HG02623 (cell line): ENCODE data around the gene PPIB.

ENCODE experiments used
- ATAC-seq: cut with Tn5 transposase; IDR thresholded peaks from one replicate; pipeline ENCODE4 v1.9.1; 2021; ENCODE audit warnings: moderate library complexity; ENCODE audit not compliant: unreplicated experiment

The PPIB gene

DNA sequence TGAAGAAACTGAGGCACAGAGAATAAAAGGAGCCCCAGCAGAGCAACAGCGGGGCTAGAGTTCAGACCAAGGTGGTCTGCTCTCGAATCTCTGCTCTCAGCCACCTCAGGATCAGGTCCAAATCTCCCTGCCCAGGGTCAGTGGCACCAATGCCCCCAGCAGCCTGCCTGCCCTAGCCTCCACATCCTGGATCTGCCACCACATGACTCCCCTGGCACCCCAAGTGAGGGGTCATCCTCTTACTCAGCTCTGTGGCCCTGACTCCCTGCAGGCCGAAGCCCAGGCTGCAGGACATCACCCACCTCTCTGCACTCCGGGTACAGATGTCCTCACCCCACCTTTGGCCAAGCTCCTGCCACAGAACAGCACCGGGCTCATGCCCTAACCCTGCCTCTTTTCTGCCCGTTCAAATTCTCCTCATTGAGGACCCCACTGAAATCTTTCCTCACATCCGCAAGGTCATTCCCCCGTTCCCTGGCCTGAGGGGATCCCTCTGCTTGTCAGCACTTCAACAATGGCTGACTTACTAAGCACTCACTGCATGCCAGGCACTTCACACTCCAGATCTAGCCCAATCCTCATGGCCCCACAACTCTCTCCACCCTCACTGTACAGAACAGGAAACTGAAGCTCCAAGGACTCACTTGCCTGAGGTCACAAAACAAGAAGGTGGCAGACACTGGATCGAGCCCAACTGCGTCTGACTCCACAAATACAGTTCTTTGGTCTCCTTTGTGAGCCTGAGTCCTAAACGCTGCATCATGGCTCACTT is 4.3 kb downstream of the PPIB start:
- no peak for ATAC-seq

DNA sequence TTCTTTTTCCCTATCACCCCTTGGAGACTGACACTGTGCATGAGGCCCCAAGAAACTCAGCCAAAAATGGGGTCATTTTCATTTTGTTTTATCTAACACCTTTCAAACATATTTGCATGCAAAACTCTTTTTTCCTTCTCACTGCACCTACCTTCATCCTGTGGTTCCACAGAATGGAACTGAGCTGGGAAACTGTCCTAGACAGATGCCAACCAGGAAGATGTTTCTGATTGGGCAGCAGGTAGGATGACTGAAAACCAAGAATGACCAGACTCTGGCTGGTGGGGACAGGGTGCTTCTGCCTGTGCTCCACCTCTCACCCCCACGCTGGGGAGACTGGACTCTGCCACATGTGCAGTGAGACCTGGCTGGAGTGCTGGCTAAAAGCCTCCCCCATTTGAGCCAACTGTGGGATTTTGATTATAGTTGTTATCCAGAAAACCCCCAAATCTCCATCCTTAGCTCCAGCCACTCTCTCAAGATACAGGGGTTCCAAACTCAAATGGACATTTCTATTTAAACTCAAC is 5.2 kb downstream of the PPIB start:
- no peak for ATAC-seq

DNA sequence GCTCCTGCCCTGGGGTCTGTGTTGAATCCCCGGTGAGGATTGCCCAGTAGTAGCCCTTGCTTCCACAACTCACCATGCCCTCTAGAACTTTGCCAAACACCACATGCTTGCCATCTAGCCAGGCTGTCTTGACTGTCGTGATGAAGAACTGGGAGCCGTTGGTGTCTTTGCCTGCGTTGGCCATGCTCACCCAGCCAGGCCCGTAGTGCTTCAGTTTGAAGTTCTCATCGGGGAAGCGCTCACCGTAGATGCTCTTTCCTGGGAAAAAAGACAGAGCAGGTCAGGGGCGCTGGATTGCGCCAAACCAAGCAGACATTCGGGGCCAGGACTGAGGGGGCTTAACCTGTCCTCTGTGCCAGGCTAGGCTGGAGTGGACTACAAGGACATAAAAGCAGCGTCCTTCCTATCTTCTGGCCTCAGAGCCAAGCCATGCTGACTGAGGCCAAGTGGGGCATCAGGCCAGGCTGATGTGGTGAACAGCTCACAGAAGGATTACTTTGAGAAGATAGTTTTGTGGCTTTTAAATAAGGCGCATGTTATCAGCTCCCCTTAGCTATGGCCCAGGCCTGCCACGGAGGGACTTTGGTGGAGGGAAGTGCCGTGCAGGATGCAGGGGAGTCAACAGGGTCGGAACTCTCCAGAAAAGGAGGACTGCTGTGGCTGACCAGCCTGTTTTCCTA is 6.0 kb downstream of the PPIB start:
- no peak for ATAC-seq

DNA sequence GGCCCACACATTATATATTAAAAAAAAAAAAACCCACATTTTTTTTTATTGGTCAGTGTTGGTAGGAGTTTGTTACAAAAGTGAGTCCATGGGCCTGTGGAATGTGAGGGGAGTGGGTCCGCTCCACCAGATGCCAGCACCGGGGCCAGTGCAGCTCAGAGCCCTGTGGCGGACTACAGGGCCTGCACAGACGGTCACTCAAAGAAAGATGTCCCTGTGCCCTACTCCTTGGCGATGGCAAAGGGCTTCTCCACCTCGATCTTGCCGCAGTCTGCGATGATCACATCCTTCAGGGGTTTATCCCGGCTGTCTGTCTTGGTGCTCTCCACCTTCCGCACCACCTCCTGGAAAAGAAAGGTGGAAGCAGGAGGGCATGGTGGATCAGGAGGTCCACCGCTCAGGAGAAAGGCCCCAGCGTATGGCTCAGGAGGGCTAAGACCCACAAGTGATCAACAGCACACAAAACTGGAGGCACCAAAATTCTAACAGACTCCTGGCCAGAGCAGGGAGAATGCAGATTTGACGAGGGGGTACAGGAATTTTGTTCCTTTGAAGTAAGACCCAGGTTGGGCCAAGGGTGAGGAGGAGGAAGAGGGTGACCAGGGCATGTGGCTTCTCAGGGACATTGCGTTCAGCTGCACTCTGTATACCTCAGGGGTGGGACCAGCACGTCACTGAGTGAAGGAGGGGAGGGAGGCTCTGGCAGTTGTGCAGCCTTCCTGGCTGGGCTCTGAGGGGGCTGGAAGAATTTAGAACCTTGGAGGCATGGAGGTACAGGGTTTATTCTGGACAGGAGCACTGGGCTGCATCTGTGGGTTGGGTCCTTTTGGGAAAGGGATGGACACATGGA is 6.8 kb downstream of the PPIB start:
- no peak for ATAC-seq

DNA sequence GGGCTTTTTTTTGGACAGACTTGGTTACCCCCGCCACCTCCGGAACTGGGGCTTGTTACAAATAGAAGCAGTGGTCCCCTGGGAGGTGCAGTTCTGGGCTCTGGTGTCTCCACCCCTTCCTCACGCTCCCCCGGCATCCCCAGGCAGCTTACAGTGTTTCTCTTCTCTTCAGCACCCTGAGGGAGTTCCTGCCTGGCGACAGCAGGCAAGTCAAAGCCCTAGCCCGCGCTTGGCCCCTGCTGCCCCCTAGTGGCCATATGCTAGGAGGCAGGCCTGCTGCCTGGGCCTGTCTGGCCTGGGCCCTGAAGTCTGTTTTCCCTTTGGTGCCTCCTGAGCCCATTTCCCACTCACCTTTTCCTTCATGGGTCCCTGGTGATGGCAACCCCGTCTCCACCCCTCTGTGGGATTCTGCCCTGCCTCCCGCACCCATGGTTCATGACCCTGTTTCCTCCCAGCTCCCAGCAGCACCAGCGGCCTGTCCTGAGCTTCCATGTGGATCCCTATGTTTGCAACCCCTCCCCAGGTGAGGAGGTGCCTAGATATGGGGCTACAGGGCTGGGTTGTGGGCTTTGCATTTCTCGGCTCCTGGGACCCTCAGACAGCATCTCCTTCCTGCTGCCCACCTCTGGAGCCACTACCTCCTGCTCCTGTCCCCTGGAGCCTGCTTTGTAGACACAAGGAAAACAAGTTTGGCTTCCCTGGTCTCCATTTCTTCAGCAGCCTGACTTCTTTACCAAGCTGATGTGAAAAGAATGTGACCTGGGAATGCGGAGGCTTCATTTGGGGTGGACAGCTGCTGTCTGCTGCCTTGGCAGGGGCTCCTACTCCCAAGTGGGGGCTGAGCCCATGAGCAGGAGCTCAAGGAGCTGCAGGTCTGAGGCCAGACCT is 9.1 kb downstream of the PPIB start:
- ATAC-seq = peak; percentile 52

DNA sequence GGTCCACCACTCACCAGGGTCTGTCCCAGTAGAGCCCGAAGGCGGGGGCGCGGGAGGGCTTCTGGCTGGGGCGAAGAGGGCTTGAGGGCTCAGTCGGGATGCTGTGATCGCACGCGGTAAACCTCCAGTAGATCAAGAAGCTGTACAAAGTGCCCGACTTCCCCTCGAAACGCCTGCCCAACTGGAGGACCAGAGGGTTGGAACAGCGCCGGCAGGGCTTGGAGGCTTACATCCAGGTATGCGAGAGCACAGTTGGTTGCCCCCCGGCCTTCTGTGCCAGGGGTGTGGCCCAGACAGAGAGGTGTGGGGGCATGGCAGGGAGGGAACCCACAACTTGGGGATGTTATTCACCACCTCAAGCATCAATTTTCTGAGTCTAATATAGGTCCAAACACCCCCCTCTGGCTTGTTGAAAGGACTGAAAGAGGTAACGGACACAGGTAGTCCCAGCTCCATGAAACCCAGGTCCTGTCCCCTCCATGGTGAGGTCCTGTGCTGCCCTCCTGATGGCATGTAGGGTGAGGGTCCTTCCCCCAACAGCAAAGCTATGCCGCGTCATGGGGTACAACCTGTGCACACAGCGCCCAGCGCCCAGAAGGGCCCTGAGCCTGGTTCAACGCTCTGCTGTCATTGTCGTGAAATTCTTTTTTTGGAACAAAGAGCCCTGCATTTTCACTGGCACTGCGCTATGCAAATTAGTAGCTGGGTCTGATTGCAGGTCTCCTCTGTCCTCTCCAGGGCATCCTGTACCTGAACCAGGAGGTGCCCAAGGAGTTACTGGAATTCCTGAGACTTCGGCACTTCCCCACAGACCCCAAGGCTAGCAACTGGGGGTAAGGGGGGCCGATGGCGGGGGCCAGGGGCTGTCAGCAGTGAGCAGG is 10.1 kb downstream of the PPIB start:
- peak; percentile 3 for ATAC-seq

DNA sequence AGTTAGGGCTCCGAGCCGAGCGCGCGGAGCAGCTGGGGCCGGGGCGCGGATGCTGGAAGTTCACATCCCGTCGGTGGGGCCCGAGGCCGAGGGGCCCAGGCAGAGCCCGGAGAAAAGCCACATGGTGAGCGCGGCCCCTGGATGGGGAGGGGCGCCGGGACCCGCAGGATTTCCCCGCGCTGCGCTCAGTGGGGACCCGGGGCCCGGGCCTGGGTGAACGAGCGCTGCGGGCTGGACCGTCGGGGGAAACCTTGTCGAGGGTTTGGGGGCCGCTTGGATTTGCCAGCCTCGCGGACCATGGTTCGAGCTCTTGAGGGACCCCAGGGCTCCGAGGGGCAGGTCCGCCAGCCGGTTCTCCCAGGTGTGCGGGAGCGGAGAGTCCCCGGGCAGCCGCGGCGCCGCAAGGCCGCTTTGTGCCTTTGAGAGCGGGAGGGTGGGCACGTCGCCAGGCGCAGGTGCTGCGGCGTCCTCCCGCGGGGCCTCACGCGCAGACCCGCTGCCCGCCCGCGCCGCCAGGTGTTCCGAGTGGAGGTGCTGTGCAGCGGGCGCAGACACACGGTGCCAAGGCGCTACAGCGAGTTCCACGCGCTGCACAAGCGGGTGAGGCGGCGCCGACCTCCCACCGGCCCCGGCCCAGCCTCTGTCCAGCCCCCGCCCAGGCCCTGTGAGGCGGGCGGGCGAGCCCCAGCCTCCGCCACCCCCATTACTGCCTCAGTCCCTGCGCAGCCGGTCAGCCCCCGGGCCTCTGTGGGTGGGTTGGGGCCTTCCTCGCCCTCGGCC is 10.9 kb downstream of the PPIB start, which contains the start of gene SNX22:
Gene SNX22 (plus strand): TSS at position 5 of the 780 bp plus-strand sequence. CDS start 45 bp downstream, at position 50.
- peak; percentile 19 for ATAC-seq

DNA sequence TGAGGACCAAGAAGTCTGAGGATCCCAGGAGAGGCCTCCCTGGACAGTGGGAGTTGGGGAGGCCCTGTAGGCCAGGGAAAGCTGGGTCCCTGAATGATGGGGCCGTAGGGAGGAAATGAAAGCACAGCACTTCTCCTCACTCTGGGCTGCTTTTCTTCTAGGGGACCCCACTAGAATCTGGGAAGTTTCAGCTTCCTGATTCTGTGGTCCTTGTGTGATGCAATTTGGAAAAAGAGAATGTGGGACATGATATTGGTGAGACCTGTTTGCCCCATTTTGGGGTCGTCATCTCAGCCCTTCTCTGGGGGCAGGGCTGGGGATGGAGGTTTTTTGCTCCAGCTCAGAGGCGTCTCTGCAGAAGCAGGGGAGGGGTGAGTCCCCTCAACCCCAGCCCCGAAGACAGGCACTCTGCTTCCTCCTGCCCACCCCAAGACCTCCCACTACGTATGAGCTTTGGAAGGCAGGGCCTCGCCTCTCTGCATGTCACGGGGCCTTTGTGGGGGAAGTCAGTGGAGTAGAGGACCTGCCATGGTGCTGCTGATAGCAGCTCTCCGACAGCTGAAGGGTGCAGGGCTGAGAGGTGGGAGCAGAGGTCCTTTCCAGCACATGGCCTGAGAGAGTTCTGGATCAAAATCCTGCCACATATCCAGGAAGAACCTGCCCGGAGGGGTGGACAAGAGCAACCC is 12.8 kb downstream of the PPIB start:
- ATAC-seq = no peak

DNA sequence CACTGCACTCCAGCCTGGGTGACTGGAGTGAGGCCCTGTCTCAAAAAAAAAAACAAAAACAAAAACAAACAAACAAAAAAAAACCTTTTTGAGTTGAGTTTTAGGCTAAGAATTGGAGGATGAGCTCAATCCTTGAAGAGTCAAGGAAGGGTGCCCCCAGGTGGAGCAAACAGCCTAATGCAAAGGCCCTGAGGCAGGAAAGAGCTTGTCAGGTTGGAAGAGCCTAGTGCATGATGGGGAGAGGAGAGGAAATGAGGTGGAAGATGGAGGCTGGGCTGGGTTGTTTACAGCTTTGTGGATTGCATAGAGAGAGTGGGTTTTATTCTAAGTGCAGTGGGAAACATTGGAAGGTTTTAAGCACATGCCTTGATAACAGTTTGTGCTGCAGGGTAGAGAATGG is 13.4 kb downstream of the PPIB start:
- ATAC-seq = no peak

DNA sequence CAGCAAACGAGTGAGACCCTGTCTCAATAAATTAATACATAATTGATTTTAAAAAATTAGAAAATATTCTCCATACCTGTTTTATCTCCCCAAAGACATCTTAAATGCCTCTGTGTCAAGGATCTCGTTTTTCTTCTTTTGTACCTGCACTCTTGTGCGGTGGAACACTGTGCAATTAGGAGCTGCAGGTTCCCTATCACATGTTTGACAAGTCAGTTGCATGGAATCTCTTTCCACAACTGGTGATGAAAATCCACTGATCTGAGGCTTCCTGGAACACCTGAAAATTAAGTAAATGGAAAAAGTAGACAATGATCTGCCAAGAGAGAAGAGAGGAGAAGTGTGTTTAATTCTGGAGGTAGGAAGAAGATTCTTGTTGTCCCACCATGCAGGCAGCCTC is 14.2 kb downstream of the PPIB start:
- ATAC-seq = no peak

DNA sequence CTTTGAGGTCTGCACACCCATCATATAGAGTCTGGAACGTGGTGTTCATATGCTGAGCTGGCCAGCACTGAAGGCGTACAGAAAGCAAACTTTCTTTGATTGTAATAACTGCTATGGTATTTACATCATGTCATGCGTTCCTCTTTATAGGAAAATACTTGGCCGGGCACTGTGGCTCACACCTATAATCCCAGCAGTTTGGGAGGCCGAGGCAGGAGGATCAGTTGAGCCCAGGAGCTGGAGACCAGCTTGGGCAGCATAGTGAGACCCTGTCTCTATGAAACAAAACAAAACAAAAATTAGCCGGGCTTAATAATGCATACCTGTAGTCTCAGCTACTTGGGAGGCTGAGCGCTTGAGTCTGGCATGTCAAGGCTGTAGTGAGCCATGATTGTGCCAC is 14.7 kb downstream of the PPIB start:
- no peak for ATAC-seq

DNA sequence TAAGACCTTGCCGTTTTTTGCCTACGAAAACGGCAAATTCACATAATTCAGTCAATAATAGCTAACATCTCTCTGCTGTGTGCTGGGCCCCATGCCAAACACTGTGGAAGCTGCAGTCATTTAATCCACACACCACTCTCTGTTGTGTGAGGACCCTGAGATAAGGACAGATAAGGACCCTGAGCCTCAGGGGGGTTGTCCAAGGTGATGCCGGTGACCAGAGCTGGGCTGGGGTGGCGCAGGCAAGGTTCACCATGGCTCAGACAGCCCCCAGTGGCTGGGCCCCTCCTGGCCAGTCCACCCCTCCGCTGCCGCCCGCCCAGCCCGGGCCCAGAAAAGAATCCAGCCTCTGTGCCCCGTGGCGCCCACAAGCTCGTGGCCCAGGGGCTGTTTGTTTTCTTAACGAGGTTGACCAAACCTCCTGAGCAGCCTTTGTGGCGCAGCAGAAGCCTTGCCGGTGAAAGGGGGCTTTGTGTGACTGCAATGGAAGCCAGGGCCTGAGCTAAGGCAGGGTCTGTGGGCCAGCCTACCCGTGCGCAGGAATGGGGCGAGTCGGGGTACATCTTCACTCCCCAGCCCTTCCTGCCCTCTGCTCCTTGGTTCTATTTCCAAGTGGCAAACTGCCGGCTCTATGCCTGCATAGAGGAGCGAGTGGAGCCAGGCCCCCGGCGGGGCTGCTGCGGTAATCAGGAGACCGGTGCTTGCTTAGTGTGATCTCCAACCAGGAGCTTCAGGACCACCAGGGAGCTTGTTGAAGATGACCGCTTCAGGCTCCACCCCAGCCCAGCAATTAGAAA is 15.7 kb downstream of the PPIB start:
- ATAC-seq = no peak

DNA sequence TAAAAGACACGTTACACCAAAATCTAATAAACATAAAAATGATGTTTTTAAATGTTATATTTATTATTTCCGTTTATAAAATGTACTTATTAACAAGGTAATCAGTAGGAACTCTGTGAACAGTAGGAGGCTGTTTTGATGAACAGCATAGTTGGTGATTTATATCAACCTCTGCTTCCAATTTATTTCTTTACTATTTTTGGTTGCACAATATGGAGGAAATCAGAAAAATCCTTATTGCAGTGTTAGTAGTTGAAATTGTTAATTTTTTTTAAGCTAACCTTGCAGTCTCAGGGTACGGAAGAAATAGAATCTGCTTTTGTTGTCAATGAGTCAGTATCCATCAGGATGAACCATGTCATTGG is 16.3 kb downstream of the PPIB start:
- ATAC-seq = no peak

DNA sequence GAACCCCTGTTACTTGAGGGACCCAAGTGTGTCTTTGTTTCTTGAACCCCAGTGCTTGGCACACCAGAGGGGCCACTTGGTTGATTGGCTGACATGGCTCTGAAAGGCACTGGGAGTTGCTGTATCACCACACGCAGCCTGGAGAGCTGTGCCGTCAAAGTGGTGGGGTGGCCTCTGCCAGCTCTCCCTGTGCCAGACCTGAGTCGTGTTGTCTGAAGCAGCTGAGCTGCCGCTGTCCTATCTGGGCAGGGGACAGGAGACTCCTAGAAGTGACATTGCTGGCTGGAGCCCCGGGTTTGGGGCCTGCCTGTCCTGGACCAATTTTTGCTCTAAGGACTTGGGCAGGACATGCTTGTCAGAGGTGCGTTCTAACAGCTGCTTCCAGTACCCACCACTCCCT is 16.8 kb downstream of the PPIB start:
- no peak for ATAC-seq

DNA sequence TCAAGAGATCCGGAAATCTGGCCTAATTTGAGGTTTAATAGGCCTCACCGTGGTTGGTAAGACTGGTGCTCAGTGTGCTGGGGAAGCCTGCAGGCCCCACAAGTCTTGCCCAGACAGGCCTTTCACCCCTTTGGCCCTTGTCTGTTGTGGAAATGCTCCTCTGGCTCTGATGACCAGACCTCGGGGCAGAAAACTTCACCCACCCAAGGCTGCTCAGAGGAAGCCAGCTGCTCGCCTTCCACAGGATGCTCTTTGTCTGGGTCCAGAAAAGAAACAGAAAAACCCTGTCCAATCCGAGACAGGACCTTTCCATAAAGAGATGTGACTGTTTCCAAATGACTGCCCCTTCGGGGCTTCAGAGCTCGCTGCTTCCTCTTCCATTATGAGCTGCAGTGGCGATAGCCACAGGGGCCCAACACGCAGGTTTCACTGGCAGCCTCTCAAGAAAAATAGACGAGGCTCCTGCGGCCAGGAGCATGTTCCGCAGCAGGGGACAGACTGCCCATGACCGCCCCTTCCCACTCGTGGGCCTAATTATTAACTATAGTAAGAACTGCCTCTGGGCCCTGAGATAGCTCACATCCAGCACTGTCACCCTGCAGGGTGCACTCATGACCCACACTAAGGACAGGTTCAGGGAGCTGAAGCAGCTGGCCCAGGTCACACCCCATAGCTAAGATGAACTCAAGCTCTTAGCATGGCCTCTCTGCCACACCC is 18.1 kb downstream of the PPIB start:
- peak; percentile 63 for ATAC-seq

DNA sequence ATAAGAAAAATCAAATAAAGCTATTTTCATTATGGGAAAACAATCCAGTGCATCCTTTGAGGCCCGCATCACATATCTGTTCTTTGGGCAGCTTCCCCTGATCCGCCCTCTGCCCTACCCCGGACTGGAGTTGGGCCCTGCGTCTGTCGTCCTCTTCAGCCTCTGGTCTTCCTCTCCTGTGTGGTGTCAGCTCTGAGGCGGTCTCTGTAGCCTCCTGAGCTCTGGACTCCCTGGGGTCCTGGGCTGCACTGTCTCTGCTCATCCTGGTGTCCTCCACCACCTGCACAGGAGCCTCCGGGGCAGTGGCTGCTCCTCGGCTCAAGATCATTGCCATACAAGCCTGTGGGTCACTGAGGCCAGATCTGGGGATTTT is 18.6 kb downstream of the PPIB start:
- ATAC-seq = peak; percentile 12

DNA sequence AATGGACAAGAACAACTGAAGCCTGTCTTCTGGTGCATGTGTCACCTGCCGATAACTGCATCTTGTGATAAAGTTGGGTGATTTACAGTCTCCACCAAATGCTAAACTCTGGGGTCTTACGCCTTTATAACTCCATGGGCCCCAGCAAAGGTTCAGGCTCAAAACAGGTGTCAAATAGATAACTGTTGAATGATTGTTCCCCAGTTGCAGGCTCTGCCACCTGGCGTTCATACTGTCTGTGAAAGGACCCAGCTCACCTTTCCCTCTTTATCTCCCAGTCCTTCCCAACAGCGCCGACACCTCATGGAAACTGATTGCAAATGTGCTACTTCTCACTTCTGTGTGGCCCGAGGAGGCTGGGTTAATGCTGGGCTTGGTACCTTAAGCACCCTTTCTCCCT is 19.5 kb downstream of the PPIB start:
- no peak for ATAC-seq
